ENCODE results near the gene RAG2. TPM values are rescaled to one million over a fixed set of nuclear protein-coding genes. Genes with fewer than 3 reads are reported as not detected.

RAG2 gene
- total and polyA plus RNA-seq, 2 of the 4 experiments (the other 2 are of a cell fraction): not detected

- Histone ChIP-seq H3K23ac (ENCODE audit: low read depth, low read length) (no peak overlapping the region), H2BK120ac (ENCODE audit: low read depth, low read length) (no peak overlapping the region), H4K8ac (ENCODE audit: low read depth in 2 of 2, low read length in 2 of 2) (no peak overlapping the region), H2AFZ (replicated peaks; ENCODE audit: low read length, poor library complexity) (no peak overlapping the region), H3K27ac (ENCODE audit: insufficient read depth, low read length) (no peak overlapping the region), H4K5ac (ENCODE audit: low read depth, low read length) (no peak overlapping the region), H3K18ac (ENCODE audit: low read depth, low read length) (no peak overlapping the region), H4K91ac (ENCODE audit: insufficient read depth, low read depth, low read length) (no peak overlapping the region), H2BK5ac (ENCODE audit: low read depth, low read length, poor library complexity, severe bottlenecking) (no peak overlapping the region), H2AK9ac (replicated peaks; ENCODE audit: low read depth, low read length, poor library complexity) (no peak overlapping the region), H2BK15ac (ENCODE audit: low read depth, low read length) (no peak overlapping the region), H3K4ac (ENCODE audit: low read depth, low read length) (no peak overlapping the region), H3K4me1 (ENCODE audit: control insufficient read depth, insufficient read depth, low read length) (no peaks in the 10 kb centered on the region), H2BK20ac (ENCODE audit: low read depth, low read length) (no peak overlapping the region), H3K56ac (ENCODE audit: extremely low read depth, insufficient read depth, low read length) (no peak overlapping the region), H3K36me3 (ENCODE audit: control insufficient read depth, insufficient read depth, low read length) (no peaks in the 10 kb centered on the region), H3K14ac (replicated peaks; ENCODE audit: low read depth, low read length) (no peak overlapping the region), H3K9ac (ENCODE audit: low read depth, low read length) (no peak overlapping the region), H3K4me3 (ENCODE audit: insufficient read depth, low read depth, low read length) (no peak overlapping the region), H4K20me1 (ENCODE audit: insufficient read depth, low read length) (no peaks in the 10 kb centered on the region), H3K4me2 (ENCODE audit: low read depth, low read length) (no peak overlapping the region), H3K9me3 (ENCODE audit: control insufficient read depth, insufficient read depth, low read length) (no peaks in the 10 kb centered on the region), H3K79me1 (ENCODE audit: low read depth in 1 of 2, low read length in 2 of 2) (no peaks in the 10 kb centered on the region), H3K9me1 (ENCODE audit: insufficient read depth, low read length) (no peaks in the 10 kb centered on the region; the same call in 1 of the 2 replicates), H2AK5ac (ENCODE audit: low read depth, low read length) (no peak overlapping the region), H3K27me3 (ENCODE audit: control insufficient read depth, insufficient read depth, low read length) (no peaks in the 10 kb centered on the region)
- ChIA-PET POLR2A (ENCODE audit: unreplicated experiment) (no interaction called here), CTCF (no interaction called here)
- dilution Hi-C loops (cut with HindIII; ENCODE audit: low sequenced_read_pairs, unreplicated experiment) (no loop called here), in situ Hi-C loops (cut with MboI; ENCODE audit: low sequenced_read_pairs) (no loop called here), intact Hi-C loops (cut with micrococcal nuclease) (no loop called here)
- no CpG with 5 or more reads among the region's 3 CpGs for WGBS, 2 experiments (ENCODE audit: extremely low coverage in 2 of 2, insufficient read length in 1 of 2)
- ATAC-seq (ENCODE audit: low read depth): no peak
- BruUV-seq (replicated peaks): no TSS peak
- TF ChIP-seq FOS (IDR thresholded peaks at IDR 0.05; ENCODE audit: low read depth, low read length): no peak
- no peak for TF ChIP-seq RFX5 (IDR thresholded peaks at IDR 0.05; ENCODE audit: low read depth, low read length)
- no peak for TF ChIP-seq RCOR1 (IDR thresholded peaks at IDR 0.05; ENCODE audit: insufficient replicate concordance, low read length)
- TF ChIP-seq USF2 (IDR thresholded peaks at IDR 0.05; ENCODE audit: low read depth, low read length): no peak
- no peak for TF ChIP-seq NFE2L2 (IDR thresholded peaks at IDR 0.05; ENCODE audit: low read depth, low read length)
- no peak for TF ChIP-seq CTCF (conservative IDR thresholded peaks at IDR 0.05; ENCODE audit: low read depth, low read length)
- TF ChIP-seq MAZ (IDR thresholded peaks at IDR 0.05; ENCODE audit: borderline replicate concordance, low read depth, low read length): no peak
- TF ChIP-seq MXI1 (IDR thresholded peaks at IDR 0.05; ENCODE audit: borderline replicate concordance, low read depth, low read length): no peak
- no peak for TF ChIP-seq RAD21 (IDR thresholded peaks at IDR 0.05; ENCODE audit: low read length)
- TF ChIP-seq CEBPB (IDR thresholded peaks at IDR 0.05; ENCODE audit: low read depth, low read length): no peak
- no peak for TF ChIP-seq SMC3 (IDR thresholded peaks at IDR 0.05; ENCODE audit: low read depth, low read length)
- TF ChIP-seq ELK1 (IDR thresholded peaks at IDR 0.05; ENCODE audit: borderline replicate concordance, low read depth, low read length): no peak
- no peak for TF ChIP-seq POLR2A (IDR thresholded peaks at IDR 0.05; ENCODE audit: low read depth, low read length)
- TF ChIP-seq BHLHE40 (IDR thresholded peaks at IDR 0.05; ENCODE audit: low read depth, low read length): no peak
- DNase-seq: no peak
These were observed 17.8 kb upstream of the RAG2 start for GRCh38 chr11:36615826-36616225.
